ENCODE measurements around the gene C5orf63.

GRCh38 chr5:127013407-127013806, 59.9 kb downstream of the C5orf63 start:
- TF ChIP-seq CTCF (IDR thresholded peaks at IDR 0.05) (no peak), POLR2A (IDR thresholded peaks at IDR 0.05) (no peak)

Measured in adrenal gland (tissue), 5 donors.